SK-N-MC (cell line): Measurements from ENCODE around the gene MGMT.

Experiments
- EZH2 ChIP-seq: fragments of 200-600 bp; sonication (generic); IDR thresholded peaks from one replicate; pipeline ENCODE4 v1.6.1; 2017; ENCODE audit warnings: antibody characterized with exemption
- FOXP2 ChIP-seq: optimal IDR thresholded peaks from 2 replicates; pipeline ENCODE3; 2011; ENCODE audit warnings: mild to moderate bottlenecking, moderate library complexity; ENCODE audit not compliant: insufficient read depth; ENCODE audit errors: extremely low read length, control extremely low read depth
- POLR2AphosphoS5 ChIP-seq: IDR thresholded peaks from 2 replicates; pipeline ENCODE4 v1.6.1; 2012; ENCODE audit warnings: mild to moderate bottlenecking, low read depth, low read length, borderline replicate concordance

GRCh38 chr10:129693382-129693781, 226.3 kb downstream of the MGMT start:
- TF ChIP-seq EZH2 (no peak), POLR2AphosphoS5 (no peak), FOXP2 (no peak)
